GM21447 (cell line): ENCODE results near the gene VAV3.
"Not testable (repeated sequence)": the region's sequence is repeated elsewhere in the genome, so short reads cannot be mapped to it uniquely, and the experiment has no call there.

Source experiments
- ATAC-seq: cut with Tn5 transposase; IDR thresholded peaks from one replicate; pipeline ENCODE4 v1.9.1; 2021; ENCODE audit not compliant: unreplicated experiment

VAV3 gene

GRCh38 chr1:107661158-107661557 lies 303.8 kb downstream of the VAV3 start:
- ATAC-seq: no peak

GRCh38 chr1:107659961-107660360 lies 305.0 kb downstream of the VAV3 start:
- no peak for ATAC-seq

GRCh38 chr1:107657356-107657755 lies 307.6 kb downstream of the VAV3 start:
- no peak for ATAC-seq

DNA sequence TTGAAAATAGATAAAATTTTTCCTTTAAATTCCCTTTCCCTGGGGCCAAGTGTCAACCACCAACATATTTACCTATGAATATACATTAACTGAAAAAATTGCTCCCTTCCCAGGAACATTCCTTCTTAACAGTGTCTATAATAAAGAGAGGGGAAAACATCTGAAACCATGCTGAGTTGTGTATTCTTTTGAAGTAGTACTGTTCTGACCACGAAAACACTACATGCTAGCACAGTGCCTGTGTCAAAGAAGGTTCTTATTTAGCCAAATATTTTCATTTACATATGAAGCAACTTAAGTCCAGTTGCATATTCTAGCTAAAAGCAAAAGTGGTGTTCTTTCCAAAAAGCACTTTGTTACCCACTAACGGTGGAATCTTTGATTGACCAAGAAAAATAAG lies 311.2 kb downstream of the VAV3 start:
- ATAC-seq: no peak

- no peak for ATAC-seq
These were observed 312.0 kb downstream of the VAV3 start for GRCh38 chr1:107653005-107653404.

GRCh38 chr1:107650825-107651224 lies 314.2 kb downstream of the VAV3 start:
- not testable (repeated sequence) for ATAC-seq

- no peak for ATAC-seq
These were observed 316.0 kb downstream of the VAV3 start for GRCh38 chr1:107649023-107649422.

- ATAC-seq: no peak
These were observed 316.9 kb downstream of the VAV3 start for GRCh38 chr1:107648071-107648470.

DNA sequence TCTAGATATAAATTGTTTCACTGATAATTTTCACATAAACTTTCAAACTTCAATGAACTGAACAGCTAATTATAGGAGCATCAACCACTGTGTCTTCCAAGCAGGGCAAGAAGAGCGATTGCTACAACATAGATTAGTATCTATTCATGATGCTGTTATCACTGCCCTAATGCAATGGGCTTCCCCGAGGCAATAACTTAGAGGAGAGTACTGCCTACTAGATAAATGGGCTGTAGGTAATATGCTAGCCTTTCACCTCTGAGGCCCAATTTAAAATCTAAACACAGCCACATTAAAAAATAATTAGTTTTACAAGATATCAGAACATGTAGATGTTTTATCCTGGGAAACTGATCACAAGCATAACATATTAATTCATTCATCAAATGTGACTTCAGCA lies 318.0 kb downstream of the VAV3 start:
- ATAC-seq: no peak

- no peak for ATAC-seq
These were observed 321.2 kb downstream of the VAV3 start for GRCh38 chr1:107643766-107644165.

DNA sequence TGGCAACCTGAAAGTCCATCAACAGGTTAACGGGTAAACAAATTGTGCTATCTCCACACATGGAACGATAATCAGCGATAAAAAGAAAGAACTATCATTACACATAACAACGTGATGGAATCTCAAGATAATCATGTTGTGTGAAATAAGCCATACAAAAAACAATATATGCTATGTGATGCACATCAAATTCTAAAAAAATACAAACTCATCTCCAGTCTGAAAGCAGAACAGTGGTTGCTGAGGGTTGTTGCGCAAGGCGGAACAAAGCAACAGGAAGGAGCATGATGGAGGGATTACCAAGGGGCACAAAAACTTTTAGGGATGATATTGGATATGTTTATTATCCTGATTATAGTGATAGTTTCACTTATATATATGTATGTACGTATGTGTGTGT lies 324.8 kb downstream of the VAV3 start:
- ATAC-seq: no peak

- ATAC-seq: no peak
These were observed 327.9 kb downstream of the VAV3 start for GRCh38 chr1:107637101-107637500.

DNA sequence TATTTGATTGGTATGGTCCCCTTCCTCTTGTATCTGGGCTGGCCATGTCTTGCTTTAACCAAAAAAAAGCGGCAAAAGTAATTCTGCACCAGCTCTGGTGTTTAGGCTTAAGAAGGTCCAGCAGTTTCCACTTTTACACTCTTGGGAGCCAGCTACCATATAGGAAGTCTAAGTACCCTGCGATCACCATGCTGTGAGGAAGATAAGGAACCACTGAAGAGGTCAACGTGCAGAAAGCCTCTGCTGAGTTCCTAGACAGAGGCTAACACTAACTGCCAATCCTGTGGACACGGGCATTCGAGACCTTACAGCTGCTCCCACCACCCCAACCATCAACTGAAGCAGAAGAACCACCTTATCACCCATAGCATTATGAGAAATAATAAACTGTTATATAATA lies 331.4 kb downstream of the VAV3 start:
- no peak for ATAC-seq

GRCh38 chr1:107626073-107626796 lies 338.7 kb downstream of the VAV3 start:
- ATAC-seq: no peak

DNA sequence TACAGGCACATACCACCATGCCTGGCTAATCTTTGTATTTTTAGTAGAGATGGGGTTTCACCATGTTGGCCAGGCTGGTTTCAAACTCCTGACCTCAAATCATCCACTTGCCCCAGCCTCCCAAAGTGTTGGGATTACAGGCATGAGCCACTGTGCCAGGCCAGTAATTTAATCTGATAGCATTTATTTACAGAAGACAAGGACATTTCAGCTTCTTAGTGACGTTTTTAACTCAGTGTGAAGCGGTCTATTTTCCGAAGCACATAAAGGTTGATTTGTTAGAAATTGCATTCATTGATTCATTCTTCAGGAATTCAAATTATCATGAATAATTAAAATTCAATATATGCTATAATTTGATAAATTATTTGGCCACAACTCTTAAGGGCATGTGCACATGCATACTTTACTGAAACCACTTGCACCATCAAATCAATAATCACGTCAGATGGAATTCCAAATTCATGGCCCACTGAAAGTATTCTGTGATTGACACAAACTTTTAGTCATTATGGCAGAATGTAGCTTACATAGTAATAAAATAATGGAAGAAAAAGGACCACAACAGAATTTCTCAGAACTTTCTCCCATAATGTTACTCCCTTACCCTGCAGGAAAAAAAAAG lies 339.5 kb downstream of the VAV3 start:
- no peak for ATAC-seq

- no peak for ATAC-seq
These were observed 341.5 kb downstream of the VAV3 start for GRCh38 chr1:107623431-107623830.

DNA sequence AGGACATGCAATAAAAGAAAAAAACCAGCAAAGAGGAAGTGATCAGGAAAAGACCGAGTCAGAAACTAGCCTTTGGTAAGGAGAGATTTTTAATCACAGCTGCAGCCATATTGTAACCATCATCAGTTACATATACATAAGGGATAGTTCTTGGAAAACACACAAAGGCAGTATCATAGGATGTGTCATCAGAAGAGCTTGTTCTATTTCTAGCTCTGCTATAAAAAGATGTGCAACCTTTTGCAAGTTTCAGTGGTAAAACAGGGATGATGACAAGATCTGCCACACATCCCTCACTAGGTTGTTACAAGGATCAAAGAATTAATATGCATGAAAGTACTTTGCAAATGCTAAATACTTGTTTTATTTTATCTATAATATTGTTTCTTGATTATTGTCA lies 342.0 kb downstream of the VAV3 start:
- no peak for ATAC-seq

- no peak for ATAC-seq
These were observed 342.4 kb downstream of the VAV3 start for GRCh38 chr1:107622535-107622934.

- ATAC-seq: no peak
These were observed 344.2 kb downstream of the VAV3 start for GRCh38 chr1:107620753-107621152.

- no peak for ATAC-seq
These were observed 346.4 kb downstream of the VAV3 start for GRCh38 chr1:107618539-107618938.

- no peak for ATAC-seq
These were observed 347.1 kb downstream of the VAV3 start for GRCh38 chr1:107617921-107618320.

- ATAC-seq: no peak
These were observed 347.5 kb downstream of the VAV3 start for GRCh38 chr1:107617456-107617855.

- ATAC-seq: no peak
These were observed 355.2 kb downstream of the VAV3 start for GRCh38 chr1:107609808-107610207.
